ENCODE data around the gene HIGD1C.

- TF ChIP-seq, protein P1, sequence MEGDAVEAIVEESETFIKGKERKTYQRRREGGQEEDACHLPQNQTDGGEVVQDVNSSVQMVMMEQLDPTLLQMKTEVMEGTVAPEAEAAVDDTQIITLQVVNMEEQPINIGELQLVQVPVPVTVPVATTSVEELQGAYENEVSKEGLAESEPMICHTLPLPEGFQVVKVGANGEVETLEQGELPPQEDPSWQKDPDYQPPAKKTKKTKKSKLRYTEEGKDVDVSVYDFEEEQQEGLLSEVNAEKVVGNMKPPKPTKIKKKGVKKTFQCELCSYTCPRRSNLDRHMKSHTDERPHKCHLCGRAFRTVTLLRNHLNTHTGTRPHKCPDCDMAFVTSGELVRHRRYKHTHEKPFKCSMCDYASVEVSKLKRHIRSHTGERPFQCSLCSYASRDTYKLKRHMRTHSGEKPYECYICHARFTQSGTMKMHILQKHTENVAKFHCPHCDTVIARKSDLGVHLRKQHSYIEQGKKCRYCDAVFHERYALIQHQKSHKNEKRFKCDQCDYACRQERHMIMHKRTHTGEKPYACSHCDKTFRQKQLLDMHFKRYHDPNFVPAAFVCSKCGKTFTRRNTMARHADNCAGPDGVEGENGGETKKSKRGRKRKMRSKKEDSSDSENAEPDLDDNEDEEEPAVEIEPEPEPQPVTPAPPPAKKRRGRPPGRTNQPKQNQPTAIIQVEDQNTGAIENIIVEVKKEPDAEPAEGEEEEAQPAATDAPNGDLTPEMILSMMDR (conservative IDR thresholded peaks at IDR 0.05), result no peak
- no peak for TF ChIP-seq EZH2 (IDR thresholded peaks at IDR 0.05; ENCODE audit: low read depth)
Observed at GRCh38 chr12:50925920-50926319, 26.4 kb upstream of the HIGD1C start.
